Ovary (tissue), 3 donors: ENCODE results near the gene SATB1.

Experiments used
- EP300 ChIP-seq: sonication (generic); formaldehyde crosslinking; IDR thresholded peaks from one replicate; pipeline ENCODE4 v1.6.1; 2017; ENCODE audit warnings: antibody characterized with exemption
- POLR2A ChIP-seq: fragments of 450-650 bp; IDR thresholded peaks from one replicate; pipeline ENCODE4 v1.6.1; 2017; ENCODE audit warnings: antibody characterized with exemption, mild to moderate bottlenecking, moderate library complexity
- TF ChIP-seq, protein P1 (sequence below), 3 donors: fragments of 450-650 bp in 2 of 3; fragments of 200-600 bp in 1 of 3; IDR thresholded peaks; one replicate each; pipeline versions ENCODE4 v1.5.1 to v1.8.0; 2016 to 2022; ENCODE audit warnings: antibody characterized with exemption in 3 of 3, mild to moderate bottlenecking in 1 of 3
- donor health status: DM: no; HTN: no; CAD: no.

DNA sequence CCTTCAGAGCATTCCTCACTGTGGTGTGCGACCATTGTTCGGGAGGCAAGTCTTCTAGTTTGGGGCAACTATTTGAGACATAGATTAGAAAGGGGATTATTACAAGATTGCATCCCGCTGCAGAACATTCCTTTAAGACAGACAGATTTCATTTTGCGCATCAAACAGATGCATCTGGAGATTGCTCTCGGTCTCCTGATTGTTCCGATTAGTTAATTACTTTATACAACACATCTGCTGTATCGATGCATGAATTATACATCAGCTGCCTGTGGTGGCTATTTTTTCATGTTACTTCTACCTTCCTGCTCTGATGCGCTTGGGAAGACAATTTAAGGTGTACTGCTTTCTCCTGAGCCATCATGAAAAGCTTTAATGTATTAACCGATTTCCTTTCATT lies 10.0 kb downstream of the SATB1 start:
- no peak for TF ChIP-seq POLR2A
- TF ChIP-seq, protein P1, sequence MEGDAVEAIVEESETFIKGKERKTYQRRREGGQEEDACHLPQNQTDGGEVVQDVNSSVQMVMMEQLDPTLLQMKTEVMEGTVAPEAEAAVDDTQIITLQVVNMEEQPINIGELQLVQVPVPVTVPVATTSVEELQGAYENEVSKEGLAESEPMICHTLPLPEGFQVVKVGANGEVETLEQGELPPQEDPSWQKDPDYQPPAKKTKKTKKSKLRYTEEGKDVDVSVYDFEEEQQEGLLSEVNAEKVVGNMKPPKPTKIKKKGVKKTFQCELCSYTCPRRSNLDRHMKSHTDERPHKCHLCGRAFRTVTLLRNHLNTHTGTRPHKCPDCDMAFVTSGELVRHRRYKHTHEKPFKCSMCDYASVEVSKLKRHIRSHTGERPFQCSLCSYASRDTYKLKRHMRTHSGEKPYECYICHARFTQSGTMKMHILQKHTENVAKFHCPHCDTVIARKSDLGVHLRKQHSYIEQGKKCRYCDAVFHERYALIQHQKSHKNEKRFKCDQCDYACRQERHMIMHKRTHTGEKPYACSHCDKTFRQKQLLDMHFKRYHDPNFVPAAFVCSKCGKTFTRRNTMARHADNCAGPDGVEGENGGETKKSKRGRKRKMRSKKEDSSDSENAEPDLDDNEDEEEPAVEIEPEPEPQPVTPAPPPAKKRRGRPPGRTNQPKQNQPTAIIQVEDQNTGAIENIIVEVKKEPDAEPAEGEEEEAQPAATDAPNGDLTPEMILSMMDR (IDR thresholded peaks at IDR 0.05): no peak
- no peak for TF ChIP-seq EP300
